ENCODE data around the gene MAP3K8. TPM values are rescaled to one million over a fixed set of nuclear protein-coding genes. Genes with fewer than 3 reads are reported as not detected.

The MAP3K8 gene
- total and polyA plus RNA-seq, 9 of the 15 experiments (the other 6 are each of a cell fraction or from before 2014, with no cell fraction given), result 6.9 to 23.6 (median 13.6) TPM

- TF ChIP-seq SRSF7 (optimal IDR thresholded peaks at IDR 0.05; ENCODE audit: low read depth, low read length) (no peak), RB1 (IDR thresholded peaks at IDR 0.05; ENCODE audit: low read depth) (0 out of 2 replicates have a peak, but pooled peaks have one; percentile 12), RBM14 (IDR thresholded peaks at IDR 0.05; ENCODE audit: borderline replicate concordance, insufficient read depth, low read depth, low read length) (no peak), CEBPZ (IDR thresholded peaks at IDR 0.05; ENCODE audit: borderline replicate concordance, low read depth, low read length) (no peak), VEZF1 (CRISPR knock-in tag; IDR thresholded peaks at IDR 0.05) (no peak), L3MBTL2 (IDR thresholded peaks at IDR 0.05) (no peak; the same call in 1 of the 2 replicates), CBX8 (IDR thresholded peaks at IDR 0.05; ENCODE audit: borderline replicate concordance, extremely low read depth, low read depth, low read length, poor library complexity, severe bottlenecking) (no peak), ZNF583 (CRISPR knock-in tag; IDR thresholded peaks at IDR 0.05) (no peak), ZNF408 (CRISPR knock-in tag; IDR thresholded peaks at IDR 0.05; ENCODE audit: low read depth) (no peak), NFIC (IDR thresholded peaks at IDR 0.05) (no peak; the same call in none of the 2 replicates), MIER1 (IDR thresholded peaks at IDR 0.05; ENCODE audit: low read depth) (no peak), KAT2B (IDR thresholded peaks at IDR 0.05; ENCODE audit: low read depth, low read length) (no peak), KDM2B (CRISPR knock-in tag; IDR thresholded peaks at IDR 0.05) (no peak), NFYB (IDR thresholded peaks at IDR 0.05; ENCODE audit: extremely low read depth, insufficient read length) (no peak), SAFB2 (IDR thresholded peaks at IDR 0.05; ENCODE audit: borderline replicate concordance, low read depth, low read length, severe bottlenecking) (no peak), FOXA1 (IDR thresholded peaks at IDR 0.05; ENCODE audit: borderline replicate concordance) (no peak), MAFF (IDR thresholded peaks at IDR 0.05; ENCODE audit: low read length) (no peak), SLC30A9 (CRISPR knock-in tag; IDR thresholded peaks at IDR 0.05) (no peak), COPS2 (conservative IDR thresholded peaks at IDR 0.05) (no peak), CBX1 (IDR thresholded peaks at IDR 0.05; ENCODE audit: low read depth) (no peak; the same call in 1 of the 2 replicates)
- TF ChIP-seq, protein P1, sequence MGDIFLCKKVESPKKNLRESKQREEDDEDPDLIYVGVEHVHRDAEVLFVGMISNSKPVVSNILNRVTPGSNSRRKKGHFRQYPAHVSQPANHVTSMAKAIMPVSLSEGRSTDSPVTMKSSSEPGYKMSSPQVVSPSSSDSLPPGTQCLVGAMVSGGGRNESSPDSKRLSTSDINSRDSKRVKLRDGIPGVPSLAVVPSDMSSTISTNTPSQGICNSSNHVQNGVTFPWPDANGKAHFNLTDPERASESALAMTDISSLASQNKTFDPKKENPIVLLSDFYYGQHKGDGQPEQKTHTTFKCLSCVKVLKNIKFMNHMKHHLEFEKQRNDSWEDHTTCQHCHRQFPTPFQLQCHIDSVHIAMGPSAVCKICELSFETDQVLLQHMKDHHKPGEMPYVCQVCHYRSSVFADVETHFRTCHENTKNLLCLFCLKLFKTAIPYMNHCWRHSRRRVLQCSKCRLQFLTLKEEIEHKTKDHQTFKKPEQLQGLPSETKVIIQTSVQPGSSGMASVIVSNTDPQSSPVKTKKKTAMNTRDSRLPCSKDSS (IDR thresholded peaks at IDR 0.05; ENCODE audit: low read depth, partially characterized antibody), result no peak
Observed at GRCh38 chr10:30434273-30435072, 489 bp downstream of the MAP3K8 start (continued).
